ENCODE results near the gene GHRL. TPM values are rescaled to one million over a fixed set of nuclear protein-coding genes. Genes with fewer than 3 reads are reported as not detected.
"Not testable (repeated sequence)": the region's sequence is repeated elsewhere in the genome, so short reads cannot be mapped to it uniquely, and the experiment has no call there.

The GHRL gene
- total and polyA plus RNA-seq, 8 donors, result 5.1 to 22.0 (median 6.7) TPM

- H3K36me3 ChIP-seq, result peaks cover 0 to 46% (median 29%) of the 10 kb centered on the region in 3 donors
- H3K4me3 ChIP-seq, result no peak overlapping the region
- intact Hi-C loops (cut with DNase I), result no loop called here
- H3K27me3 ChIP-seq, result no peaks in the 10 kb centered on the region
- 75 to 78% methylated on average over 2 of the region's 2 CpGs for WGBS, 2 donors
- no peaks in the 10 kb centered on the region for H3K9me3 ChIP-seq
- no peak overlapping the region for H3K27ac ChIP-seq
- DNase-seq, result no peak
- no peak for TF ChIP-seq CTCF (IDR thresholded peaks at IDR 0.05)
- no peaks in the 10 kb centered on the region for H3K4me1 ChIP-seq
- ATAC-seq, result no peak
- FAIRE-seq, result no peak
These were observed 6.4 kb upstream of the GHRL start for GRCh38 chr3:10299175-10299574.

- ATAC-seq; H3K4me3 ChIP-seq; H3K4me1 ChIP-seq; DNase-seq; H3K27me3 ChIP-seq; H3K9me3 ChIP-seq; FAIRE-seq; H3K27ac ChIP-seq; intact Hi-C loops (cut with DNase I): not testable (repeated sequence)
- WGBS, 2 donors, result no CpG with 5 or more reads among the region's 1 CpG
- peaks cover 0 to 35% (median 18%) of the 10 kb centered on the region in 3 donors for H3K36me3 ChIP-seq
These were observed 5.3 kb upstream of the GHRL start for GRCh38 chr3:10298064-10298463.

GRCh38 chr3:10294030-10294586 is 1.4 kb upstream of the GHRL start:
- Histone ChIP-seq H3K4me3 (no peak overlapping the region), H3K4me1 (peaks cover 0 to 15% (median 8%) of the 10 kb centered on the region in 3 donors), H3K9me3 (no peaks in the 10 kb centered on the region), H3K27ac (no peak overlapping the region), H3K36me3 (no peaks in the 10 kb centered on the region), H3K27me3 (no peaks in the 10 kb centered on the region)
- ATAC-seq (no peak), DNase-seq (no peak), FAIRE-seq (no peak)
- TF ChIP-seq CTCF (IDR thresholded peaks at IDR 0.05), result no peak
- intact Hi-C loops (cut with DNase I), result no loop called here
- WGBS, 2 donors, result 94 to 95% methylated on average over 12 of the region's 12 CpGs

- 92 to 97% methylated on average over 6 of the region's 6 CpGs for WGBS, 2 donors
- Histone ChIP-seq H3K4me1 (peaks cover 0 to 15% (median 8%) of the 10 kb centered on the region in 3 donors), H3K9me3 (no peaks in the 10 kb centered on the region), H3K27ac (no peak overlapping the region), H3K27me3 (no peaks in the 10 kb centered on the region), H3K4me3 (no peak overlapping the region), H3K36me3 (peaks cover 0 to 4% (median 0%) of the 10 kb centered on the region in 3 donors)
- TF ChIP-seq CTCF (IDR thresholded peaks at IDR 0.05), result no peak
- no peak for FAIRE-seq
- no peak for ATAC-seq
- DNase-seq, result peak in 1 of 6 donors; percentile 12
- intact Hi-C loops (cut with DNase I), result no loop called here
These were observed 1.1 kb downstream of the GHRL start for GRCh38 chr3:10291641-10292040.

- Histone ChIP-seq H3K4me3 (no peak overlapping the region), H3K27ac (no peak overlapping the region), H3K27me3 (no peaks in the 10 kb centered on the region), H3K36me3 (peaks cover 0 to 4% (median 0%) of the 10 kb centered on the region in 3 donors), H3K9me3 (no peaks in the 10 kb centered on the region), H3K4me1 (peaks cover 0 to 15% (median 8%) of the 10 kb centered on the region in 3 donors)
- WGBS, 2 donors, result 85 to 89% methylated on average over 18 of the region's 18 CpGs
- no peak for ATAC-seq
- no peak for DNase-seq
- intact Hi-C loops (cut with DNase I), result no loop called here
- TF ChIP-seq CTCF (IDR thresholded peaks at IDR 0.05), result no peak
- FAIRE-seq, result no peak
These were observed 2.1 kb downstream of the GHRL start for GRCh38 chr3:10290481-10291176.
